Measurements from ENCODE around the gene PDXDC1. TPM values are rescaled to one million over a fixed set of nuclear protein-coding genes. Genes with fewer than 3 reads are reported as not detected.
A peak's percentile ranks its signal among the peaks of the same experiment; 100 is the strongest.
"Not testable (repeated sequence)": the region's sequence is repeated elsewhere in the genome, so short reads cannot be mapped to it uniquely, and the experiment has no call there.

PDXDC1 gene
- total RNA-seq, 1 donor from 2014 or later, result 69.1 TPM

DNA sequence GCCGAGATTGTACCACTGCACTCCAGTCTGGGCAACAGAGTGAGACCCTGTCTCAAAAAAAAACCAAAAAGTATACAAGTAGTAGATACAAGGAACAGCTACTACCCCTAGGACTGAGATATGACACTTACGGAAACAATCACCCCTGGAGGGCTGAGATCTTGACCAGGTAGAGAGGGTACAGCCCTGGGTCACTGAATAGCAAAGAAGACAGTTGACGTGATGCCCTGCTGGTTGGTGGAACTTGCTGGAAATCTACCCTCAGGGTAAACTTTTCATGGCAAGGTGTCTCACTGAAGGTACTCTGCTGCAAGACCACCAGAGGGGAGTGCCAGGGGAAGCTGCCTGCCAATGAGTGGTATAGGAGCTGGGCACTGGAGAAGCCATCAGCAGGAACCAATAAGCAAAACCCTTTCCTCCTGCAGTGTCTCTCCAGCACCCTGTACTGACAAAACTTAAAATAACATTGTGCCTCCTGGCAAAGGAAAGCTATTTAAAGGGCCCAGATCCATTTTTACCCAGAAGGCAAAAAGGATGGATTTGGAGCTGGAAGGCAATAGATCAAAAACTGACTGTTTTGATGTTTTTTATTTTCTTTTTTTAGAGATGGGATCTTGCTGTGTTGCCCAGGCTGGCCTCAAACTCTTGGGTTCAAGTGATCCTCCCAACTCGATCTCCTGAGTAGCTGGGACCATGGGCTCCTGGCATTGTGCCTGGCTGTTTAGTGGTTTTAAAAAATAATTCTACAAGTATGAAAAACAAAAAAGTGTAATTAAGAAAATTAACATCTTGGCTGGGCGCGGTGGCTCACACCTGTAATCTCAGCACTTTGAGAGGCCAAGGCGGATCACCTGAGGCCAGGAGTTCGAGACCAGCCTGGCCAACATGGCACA is 11.3 kb upstream of the PDXDC1 start:
- Histone ChIP-seq H3K9ac (no peak overlapping the region), H3K4me3 (no peak overlapping the region), H3K27ac (no peak overlapping the region), H4K20me1 (ENCODE audit: low read depth) (no peaks in the 10 kb centered on the region), H3K79me2 (ENCODE audit: low read depth) (no peaks in the 10 kb centered on the region), H3F3A (ENCODE audit: low read depth) (no peaks in the 10 kb centered on the region), H3K36me3 (no peaks in the 10 kb centered on the region), H3K4me1 (peaks cover 5% of the 10 kb centered on the region), H2AFZ (replicated peaks) (no peak overlapping the region), H3K27me3 (no peaks in the 10 kb centered on the region), H3K4me2 (no peak overlapping the region), H3K9me3 (ENCODE audit: low read depth) (no peaks in the 10 kb centered on the region)
- Mint-ChIP-seq H3K4me3 (no peak overlapping the region), H3K4me1 (peaks cover 3% of the 10 kb centered on the region), H3K27ac (no peak overlapping the region), H3K27me3 (ENCODE audit: insufficient read depth, low read depth) (no peaks in the 10 kb centered on the region), H3K9me3 (no peaks in the 10 kb centered on the region), H3K36me3 (no peaks in the 10 kb centered on the region)
- no peak for DNase-seq (ENCODE audit: low spot score)
- TF ChIP-seq EZH2phosphoT487 (IDR thresholded peaks at IDR 0.05) (no peak), EZH2 (IDR thresholded peaks at IDR 0.05) (no peak)
- TF ChIP-seq, protein P1, sequence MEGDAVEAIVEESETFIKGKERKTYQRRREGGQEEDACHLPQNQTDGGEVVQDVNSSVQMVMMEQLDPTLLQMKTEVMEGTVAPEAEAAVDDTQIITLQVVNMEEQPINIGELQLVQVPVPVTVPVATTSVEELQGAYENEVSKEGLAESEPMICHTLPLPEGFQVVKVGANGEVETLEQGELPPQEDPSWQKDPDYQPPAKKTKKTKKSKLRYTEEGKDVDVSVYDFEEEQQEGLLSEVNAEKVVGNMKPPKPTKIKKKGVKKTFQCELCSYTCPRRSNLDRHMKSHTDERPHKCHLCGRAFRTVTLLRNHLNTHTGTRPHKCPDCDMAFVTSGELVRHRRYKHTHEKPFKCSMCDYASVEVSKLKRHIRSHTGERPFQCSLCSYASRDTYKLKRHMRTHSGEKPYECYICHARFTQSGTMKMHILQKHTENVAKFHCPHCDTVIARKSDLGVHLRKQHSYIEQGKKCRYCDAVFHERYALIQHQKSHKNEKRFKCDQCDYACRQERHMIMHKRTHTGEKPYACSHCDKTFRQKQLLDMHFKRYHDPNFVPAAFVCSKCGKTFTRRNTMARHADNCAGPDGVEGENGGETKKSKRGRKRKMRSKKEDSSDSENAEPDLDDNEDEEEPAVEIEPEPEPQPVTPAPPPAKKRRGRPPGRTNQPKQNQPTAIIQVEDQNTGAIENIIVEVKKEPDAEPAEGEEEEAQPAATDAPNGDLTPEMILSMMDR (IDR thresholded peaks at IDR 0.05), result no peak

DNA sequence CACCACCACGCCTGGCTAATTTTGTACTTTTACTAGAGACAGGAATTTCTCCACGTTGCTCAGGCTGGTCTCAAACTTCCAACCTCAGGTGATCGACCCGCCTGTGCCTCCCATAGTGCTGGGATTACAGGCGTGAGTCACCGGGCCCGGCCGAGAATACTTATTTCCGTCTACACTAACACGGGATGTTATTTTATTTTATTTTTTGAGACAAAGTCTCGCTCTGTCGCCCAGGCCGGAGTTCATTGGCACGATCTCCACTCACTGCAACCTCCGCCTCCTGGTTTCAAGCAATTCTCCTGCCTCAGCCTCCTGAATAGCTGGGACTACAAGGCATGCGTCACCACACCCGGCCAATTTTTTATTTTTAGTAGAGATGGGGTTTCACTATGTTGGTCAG is 9.5 kb upstream of the PDXDC1 start:
- Histone ChIP-seq H3K79me2 (ENCODE audit: low read depth) (no peaks in the 10 kb centered on the region), H3K27me3 (no peaks in the 10 kb centered on the region), H3K36me3 (no peaks in the 10 kb centered on the region), H3K4me3 (no peak overlapping the region), H2AFZ (replicated peaks) (no peak overlapping the region), H3K27ac (no peak overlapping the region), H4K20me1 (ENCODE audit: low read depth) (no peaks in the 10 kb centered on the region), H3F3A (ENCODE audit: low read depth) (no peaks in the 10 kb centered on the region), H3K9ac (no peak overlapping the region), H3K9me3 (ENCODE audit: low read depth) (no peaks in the 10 kb centered on the region), H3K4me1 (no peaks in the 10 kb centered on the region), H3K4me2 (no peak overlapping the region)
- no peaks in the 10 kb centered on the region for H3K36me3 Mint-ChIP-seq
- H3K4me3 Mint-ChIP-seq, result peak overlapping the region; percentile 30
- no peak overlapping the region for H3K27ac Mint-ChIP-seq
- DNase-seq (ENCODE audit: low spot score), result no peak
- TF ChIP-seq EZH2 (IDR thresholded peaks at IDR 0.05) (no peak), EZH2phosphoT487 (IDR thresholded peaks at IDR 0.05) (no peak)
- TF ChIP-seq, protein P1 (IDR thresholded peaks at IDR 0.05), result no peak
- H3K9me3 Mint-ChIP-seq, result no peaks in the 10 kb centered on the region
- no peaks in the 10 kb centered on the region for H3K4me1 Mint-ChIP-seq
- H3K27me3 Mint-ChIP-seq (ENCODE audit: insufficient read depth, low read depth), result no peaks in the 10 kb centered on the region

DNA sequence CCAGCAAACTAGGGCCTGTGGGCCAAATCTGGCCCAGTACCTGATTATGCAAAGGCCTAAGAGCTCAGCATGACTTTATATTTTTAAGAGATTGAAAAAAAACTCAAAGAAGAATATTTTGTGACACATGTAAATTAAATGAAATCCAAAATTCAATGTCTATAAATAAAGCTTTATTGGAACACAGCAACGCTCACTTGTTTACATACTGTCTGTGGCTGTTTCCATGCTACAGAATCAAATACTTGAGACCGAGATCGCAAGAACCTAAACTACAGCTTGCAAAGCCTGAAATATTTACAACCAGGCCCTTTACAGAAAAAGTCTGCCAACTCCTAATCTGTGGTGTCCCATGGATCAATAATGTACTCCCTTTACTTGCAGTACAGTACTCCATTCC is 5.0 kb upstream of the PDXDC1 start:
- not testable (repeated sequence) for H3K27ac ChIP-seq; H3K4me1 ChIP-seq; H3K27me3 Mint-ChIP-seq (ENCODE audit: insufficient read depth, low read depth); H2AFZ ChIP-seq (replicated peaks); H3K36me3 ChIP-seq; H3K27ac Mint-ChIP-seq; H3K4me3 Mint-ChIP-seq; DNase-seq (ENCODE audit: low spot score); H3K4me3 ChIP-seq; H3K27me3 ChIP-seq; H3K9ac ChIP-seq; H3K79me2 ChIP-seq (ENCODE audit: low read depth); H3K4me2 ChIP-seq; H3F3A ChIP-seq (ENCODE audit: low read depth); H3K36me3 Mint-ChIP-seq; H3K9me3 Mint-ChIP-seq; H3K9me3 ChIP-seq (ENCODE audit: low read depth); H3K4me1 Mint-ChIP-seq; H4K20me1 ChIP-seq (ENCODE audit: low read depth)

DNA sequence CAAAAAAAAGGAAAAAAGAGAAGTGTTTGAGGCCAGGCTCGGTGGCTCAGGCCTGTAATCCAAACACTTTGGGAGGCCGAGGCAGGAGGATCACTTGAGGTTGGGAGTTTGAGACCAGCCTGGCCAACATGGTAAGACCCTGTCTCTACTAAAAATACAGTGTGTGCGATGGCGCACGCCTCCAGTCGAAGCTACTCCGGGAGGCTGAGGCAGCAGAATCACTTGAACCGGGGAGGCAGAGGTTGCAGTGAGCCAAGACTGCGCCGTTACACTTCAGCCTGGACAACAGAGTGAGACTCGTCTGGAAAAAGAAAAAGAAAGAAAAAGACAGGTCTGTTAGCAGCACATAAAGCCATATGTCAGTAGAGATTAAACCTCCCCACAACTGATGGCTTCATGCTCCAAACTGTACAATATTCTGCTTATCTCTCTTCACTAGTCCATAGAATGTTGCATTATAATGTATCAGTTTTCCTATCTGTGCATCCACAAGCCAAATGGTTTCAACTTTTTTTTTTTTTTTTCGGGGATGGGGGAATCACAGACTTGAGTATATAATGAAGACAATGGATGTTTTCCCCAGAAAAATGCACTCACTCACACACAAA is 3.1 kb upstream of the PDXDC1 start:
- H3K4me3 Mint-ChIP-seq; H3K36me3 Mint-ChIP-seq; H3K4me1 Mint-ChIP-seq; H3K4me1 ChIP-seq; H3K36me3 ChIP-seq; H3K27ac Mint-ChIP-seq; DNase-seq (ENCODE audit: low spot score); H2AFZ ChIP-seq (replicated peaks); H3K9ac ChIP-seq; H3K27me3 ChIP-seq; H3F3A ChIP-seq (ENCODE audit: low read depth); H3K9me3 Mint-ChIP-seq; H4K20me1 ChIP-seq (ENCODE audit: low read depth); H3K4me2 ChIP-seq; H3K27me3 Mint-ChIP-seq (ENCODE audit: insufficient read depth, low read depth); H3K9me3 ChIP-seq (ENCODE audit: low read depth); H3K4me3 ChIP-seq; H3K27ac ChIP-seq: not testable (repeated sequence)
- H3K79me2 ChIP-seq (ENCODE audit: low read depth), result peaks cover 17% of the 10 kb centered on the region

DNA sequence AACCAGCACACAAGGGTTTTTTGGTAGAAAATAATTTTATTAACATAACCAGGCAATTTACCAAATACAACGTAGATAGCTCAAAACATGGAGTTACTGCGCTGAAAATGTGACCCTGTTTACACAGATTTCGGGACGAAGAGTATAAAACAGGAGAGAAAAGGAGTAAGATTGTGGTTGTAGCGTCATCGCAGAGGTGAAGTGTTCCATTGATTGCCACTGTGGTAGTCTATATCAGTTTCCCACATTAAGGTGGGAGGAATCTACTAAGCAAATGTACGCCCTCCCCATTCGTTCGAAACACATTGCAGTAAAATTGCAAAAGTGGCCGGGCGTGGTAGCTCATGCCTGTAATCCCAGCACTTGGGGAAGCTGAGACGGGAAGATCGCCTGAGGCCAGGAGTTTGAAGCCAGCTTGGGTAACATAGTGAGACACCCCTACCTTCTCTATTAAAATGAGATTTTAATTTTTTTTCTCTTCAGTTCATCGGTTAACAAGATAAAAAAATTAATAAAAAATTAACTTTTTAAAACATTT is 972 bp upstream of the PDXDC1 start:
- not testable (repeated sequence) for H2AFZ ChIP-seq (replicated peaks); H3K9ac ChIP-seq; DNase-seq (ENCODE audit: low spot score); H3K36me3 Mint-ChIP-seq; H3K9me3 Mint-ChIP-seq; H3K9me3 ChIP-seq (ENCODE audit: low read depth); H3K27ac ChIP-seq; H3K27ac Mint-ChIP-seq; H3K36me3 ChIP-seq; H3K27me3 ChIP-seq; H3K4me1 ChIP-seq; H3K27me3 Mint-ChIP-seq (ENCODE audit: insufficient read depth, low read depth); H3K4me1 Mint-ChIP-seq; H3F3A ChIP-seq (ENCODE audit: low read depth)
- peak overlapping the region; percentile 72 for H3K4me3 ChIP-seq
- H3K4me2 ChIP-seq, result peak overlapping the region; percentile 78
- peaks cover 11% of the 10 kb centered on the region for H4K20me1 ChIP-seq (ENCODE audit: low read depth)
- H3K4me3 Mint-ChIP-seq, result peak overlapping the region; percentile 95
- H3K79me2 ChIP-seq (ENCODE audit: low read depth), result peaks cover 36% of the 10 kb centered on the region

DNA sequence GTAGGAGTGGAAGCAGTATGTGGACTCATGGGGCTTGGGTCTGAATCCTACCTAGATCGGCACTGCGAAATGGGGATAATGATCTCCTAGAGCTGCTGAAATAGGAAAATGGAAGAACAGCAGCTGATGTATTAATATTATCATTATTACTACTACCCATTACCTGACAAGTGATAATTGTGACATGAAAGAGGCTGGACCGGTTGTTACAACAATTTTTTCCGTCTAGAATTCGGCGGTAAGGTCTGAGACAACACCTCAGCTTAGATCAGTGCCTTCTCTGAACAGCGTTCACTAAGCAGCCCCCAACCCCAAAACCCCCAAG is 533 bp upstream of the PDXDC1 start:
- not testable (repeated sequence) for H3K27ac Mint-ChIP-seq; DNase-seq (ENCODE audit: low spot score); H3F3A ChIP-seq (ENCODE audit: low read depth); H3K27me3 Mint-ChIP-seq (ENCODE audit: insufficient read depth, low read depth); H3K9me3 Mint-ChIP-seq; H3K9me3 ChIP-seq (ENCODE audit: low read depth); H3K36me3 ChIP-seq; H3K36me3 Mint-ChIP-seq; H3K4me1 ChIP-seq; H3K27ac ChIP-seq; H3K4me1 Mint-ChIP-seq; H3K27me3 ChIP-seq
- peak overlapping the region; percentile 72 for H3K4me3 ChIP-seq
- H4K20me1 ChIP-seq (ENCODE audit: low read depth), result peaks cover 15% of the 10 kb centered on the region
- peak overlapping the region; percentile 75 for H2AFZ ChIP-seq (replicated peaks)
- H3K4me2 ChIP-seq, result peak overlapping the region; percentile 78
- peaks cover 41% of the 10 kb centered on the region for H3K79me2 ChIP-seq (ENCODE audit: low read depth)
- peak overlapping the region; percentile 79 for H3K9ac ChIP-seq
- peak overlapping the region; percentile 95 for H3K4me3 Mint-ChIP-seq

Data from neural progenitor cell (in vitro differentiated cells).